WI38 (cell line): ENCODE results near the gene TBCB.
"Not testable (repeated sequence)": the region's sequence is repeated elsewhere in the genome, so short reads cannot be mapped to it uniquely, and the experiment has no call there.

ENCODE experiments used
- H3K4me3 ChIP-seq: 2 replicates; pipeline ENCODE4 v1.5.1; 2011; ENCODE audit warnings: low read depth, mild to moderate bottlenecking, control low read depth, low read length
- CTCF ChIP-seq: IDR thresholded peaks from 2 replicates; pipeline ENCODE4 v1.5.1; 2012; ENCODE audit warnings: low read depth, mild to moderate bottlenecking, control low read depth, low read length

Gene TBCB

GRCh38 chr19:36163813-36164212, 48.5 kb downstream of the TBCB start:
- TF ChIP-seq CTCF: no peak
- no peak overlapping the region for H3K4me3 ChIP-seq

GRCh38 chr19:36169084-36169760, 54.0 kb downstream of the TBCB start:
- H3K4me3 ChIP-seq: no peak overlapping the region
- no peak for TF ChIP-seq CTCF

GRCh38 chr19:36172852-36173251, 57.6 kb downstream of the TBCB start:
- no peak overlapping the region for H3K4me3 ChIP-seq
- TF ChIP-seq CTCF: no peak

- H3K4me3 ChIP-seq: not testable (repeated sequence)
Measured at GRCh38 chr19:36173846-36174245, 58.6 kb downstream of the TBCB start.
